ENCODE data around the gene RPL13. TPM values are rescaled to one million over a fixed set of nuclear protein-coding genes. Genes with fewer than 3 reads are reported as not detected.
"Not testable (repeated sequence)": the region's sequence is repeated elsewhere in the genome, so short reads cannot be mapped to it uniquely, and the experiment has no call there.

RPL13 gene
- total RNA-seq, 1 donor from 2014 or later: 4,854 TPM

DNA sequence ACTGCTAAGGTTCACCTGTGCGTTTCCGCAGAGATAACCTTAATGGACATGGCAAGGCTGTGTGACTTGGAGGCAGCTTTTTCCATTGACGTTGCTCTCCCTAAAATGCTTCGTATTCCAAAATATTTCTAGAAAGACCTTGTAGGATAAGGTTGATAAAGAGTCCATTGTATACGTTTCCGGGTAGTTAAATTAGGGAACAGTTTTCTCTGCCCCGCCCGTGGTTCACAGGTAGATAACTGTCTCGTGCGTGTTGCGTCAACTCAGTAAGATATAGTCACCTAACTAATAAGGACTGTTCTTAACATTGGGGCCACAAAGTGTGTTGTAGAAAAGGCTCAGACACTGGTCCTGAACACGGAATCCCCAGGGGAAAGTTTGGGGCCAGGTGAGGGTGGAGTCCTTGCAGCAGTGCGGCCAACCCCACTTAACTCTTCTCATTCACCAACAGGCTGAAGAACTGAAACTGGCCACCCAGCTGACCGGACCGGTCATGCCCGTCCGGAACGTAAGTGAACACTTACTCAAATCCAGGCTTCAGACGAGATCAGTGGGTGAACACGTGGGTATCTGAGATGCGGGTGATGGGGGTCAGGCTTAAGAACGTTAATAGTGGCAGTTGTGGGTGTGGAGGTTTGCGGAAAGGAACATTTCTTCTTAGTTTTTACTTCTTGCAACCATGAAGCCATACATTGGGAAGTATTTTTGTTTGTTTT lies 1.6 kb downstream of the RPL13 start:
- no peak for DNase-seq (ENCODE audit: extremely low read depth, low read depth, low spot score)

- no peak for DNase-seq (ENCODE audit: extremely low read depth, low read depth, low spot score)
Measured at GRCh38 chr16:89562939-89563338, 2.5 kb downstream of the RPL13 start.

- no peak for DNase-seq (ENCODE audit: extremely low read depth, low read depth, low spot score)
Measured at GRCh38 chr16:89563639-89564392, 3.3 kb downstream of the RPL13 start.

GRCh38 chr16:89564476-89565255 lies 4.2 kb downstream of the RPL13 start:
- DNase-seq (ENCODE audit: extremely low read depth, low read depth, low spot score): no peak

DNA sequence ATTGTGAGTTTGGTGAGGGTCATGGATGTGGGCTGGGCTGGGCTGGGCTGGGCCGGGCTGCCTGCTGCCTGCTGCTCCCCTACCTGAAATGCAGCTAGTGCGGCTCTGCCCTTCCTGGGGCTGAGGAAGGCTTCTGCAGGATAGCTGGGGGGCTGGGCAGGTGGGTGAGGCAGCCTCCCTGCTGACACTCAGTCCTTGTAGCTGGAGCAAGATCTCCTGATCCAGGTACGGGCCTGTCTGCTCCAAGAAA lies 4.7 kb downstream of the RPL13 start:
- no peak for DNase-seq (ENCODE audit: extremely low read depth, low read depth, low spot score)

DNA sequence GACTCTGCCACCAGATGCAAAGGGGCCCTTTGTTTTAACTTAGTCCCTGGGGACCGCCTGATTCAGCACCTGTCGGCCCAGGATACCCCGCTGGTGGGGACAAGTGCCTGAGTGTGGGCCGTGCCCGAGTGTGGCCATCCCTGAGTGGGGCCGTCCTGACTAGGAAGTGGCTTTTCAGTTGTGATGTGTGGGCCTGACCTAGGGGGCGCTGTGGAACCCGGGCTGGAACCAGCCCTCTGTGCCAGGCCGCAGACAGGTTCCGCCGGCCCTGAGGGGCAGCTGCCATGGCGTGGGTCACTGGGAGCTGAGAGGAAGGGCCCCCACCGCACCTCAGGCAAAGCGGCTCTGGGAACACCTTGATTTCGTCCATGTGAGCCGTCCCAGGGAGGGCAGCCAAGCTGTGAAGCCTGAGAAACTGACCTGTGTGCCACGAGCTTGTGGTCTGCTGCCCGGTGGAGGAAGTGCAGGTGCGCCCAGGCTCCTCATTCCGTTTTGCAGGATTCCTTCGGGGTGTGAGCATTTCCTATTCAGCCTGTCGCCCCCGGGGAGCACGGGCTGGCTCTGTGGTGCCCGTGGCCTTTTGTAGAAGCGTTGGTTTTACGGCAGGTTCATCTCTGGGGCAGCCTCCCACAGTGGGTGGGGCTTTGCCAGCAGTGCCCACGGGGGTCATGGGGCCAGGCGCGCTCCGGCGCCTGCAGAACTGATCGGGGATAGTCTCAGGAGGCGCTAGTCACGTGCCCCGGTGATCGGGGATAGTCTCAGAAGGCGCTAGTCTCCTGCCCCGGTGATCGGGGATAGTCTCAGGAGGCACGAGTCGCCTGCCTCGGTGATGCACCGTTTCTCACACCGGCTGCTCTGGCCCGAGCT lies 5.3 kb downstream of the RPL13 start:
- DNase-seq (ENCODE audit: extremely low read depth, low read depth, low spot score): no peak

- no peak for DNase-seq (ENCODE audit: extremely low read depth, low read depth, low spot score)
Measured at GRCh38 chr16:89567656-89568594, 7.4 kb downstream of the RPL13 start.

DNA sequence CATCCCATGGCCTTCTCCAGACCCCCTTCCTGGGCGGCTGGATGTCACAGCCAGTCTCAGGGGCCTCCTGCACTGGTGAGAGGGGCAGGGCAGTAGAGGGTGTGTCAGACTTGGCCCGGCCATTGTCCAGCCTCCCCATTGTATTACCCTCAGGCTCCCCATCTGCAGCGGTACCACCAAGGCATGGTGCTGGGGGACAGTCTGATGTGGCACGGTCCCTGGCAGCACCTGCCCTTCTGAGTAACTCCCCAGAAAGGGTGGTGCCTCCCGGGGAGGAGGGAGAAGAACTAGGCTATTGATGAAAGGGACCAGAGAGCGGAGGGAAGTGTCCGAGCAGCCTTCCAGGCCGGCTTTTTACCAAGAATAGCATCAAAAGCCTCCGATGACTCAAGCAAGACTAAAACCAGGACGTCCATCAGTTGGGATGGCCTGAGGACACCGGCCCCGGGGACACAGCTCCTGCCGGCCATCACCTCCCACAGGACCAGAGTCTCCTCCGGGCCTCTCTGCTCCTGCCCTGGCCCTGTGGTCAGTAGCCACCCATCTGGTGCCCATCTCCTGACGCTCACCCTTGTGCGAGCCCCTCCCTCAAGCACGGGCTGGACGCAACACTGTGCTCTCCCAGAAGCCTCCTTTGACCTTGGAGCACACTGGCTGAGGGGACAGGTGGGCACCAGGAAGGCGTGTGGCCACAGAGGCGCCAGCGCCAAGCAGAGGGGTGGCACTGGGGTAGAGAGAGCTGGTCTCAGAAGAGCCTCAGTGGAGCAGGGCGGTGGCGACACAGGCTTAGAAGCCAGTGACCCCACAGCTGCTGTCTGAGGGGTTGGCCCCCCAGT lies 9.2 kb downstream of the RPL13 start:
- DNase-seq (ENCODE audit: extremely low read depth, low read depth, low spot score): no peak

DNA sequence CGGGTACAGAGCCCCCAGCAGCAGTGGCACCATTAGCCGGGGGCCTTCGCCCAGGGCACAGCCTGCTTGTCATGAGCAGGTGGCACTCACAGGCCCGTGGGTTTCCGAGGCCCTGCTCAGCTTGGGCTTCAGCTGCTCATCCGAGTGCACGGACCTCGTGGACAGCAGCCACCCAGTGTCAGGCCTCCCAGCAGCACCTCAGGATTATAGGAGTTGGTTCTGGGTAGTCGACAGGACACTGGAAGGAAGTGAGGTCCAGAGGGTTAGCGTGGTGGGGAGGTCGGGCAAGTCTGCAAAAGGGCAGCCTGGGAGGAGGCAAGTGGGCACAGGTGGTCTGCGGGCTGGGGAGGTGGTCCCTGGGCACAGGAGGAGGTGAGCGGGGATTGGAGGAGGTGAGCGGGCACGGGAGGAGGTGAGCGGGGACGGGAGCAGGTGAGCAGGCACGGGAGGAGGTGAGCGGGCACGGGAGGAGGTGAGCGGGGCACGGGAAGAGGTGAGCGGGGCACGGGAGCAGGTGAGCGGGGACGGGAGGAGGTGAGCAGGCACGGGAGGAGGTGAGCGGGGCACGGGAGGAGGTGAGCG lies 10.0 kb downstream of the RPL13 start:
- no peak for DNase-seq (ENCODE audit: extremely low read depth, low read depth, low spot score)

DNA sequence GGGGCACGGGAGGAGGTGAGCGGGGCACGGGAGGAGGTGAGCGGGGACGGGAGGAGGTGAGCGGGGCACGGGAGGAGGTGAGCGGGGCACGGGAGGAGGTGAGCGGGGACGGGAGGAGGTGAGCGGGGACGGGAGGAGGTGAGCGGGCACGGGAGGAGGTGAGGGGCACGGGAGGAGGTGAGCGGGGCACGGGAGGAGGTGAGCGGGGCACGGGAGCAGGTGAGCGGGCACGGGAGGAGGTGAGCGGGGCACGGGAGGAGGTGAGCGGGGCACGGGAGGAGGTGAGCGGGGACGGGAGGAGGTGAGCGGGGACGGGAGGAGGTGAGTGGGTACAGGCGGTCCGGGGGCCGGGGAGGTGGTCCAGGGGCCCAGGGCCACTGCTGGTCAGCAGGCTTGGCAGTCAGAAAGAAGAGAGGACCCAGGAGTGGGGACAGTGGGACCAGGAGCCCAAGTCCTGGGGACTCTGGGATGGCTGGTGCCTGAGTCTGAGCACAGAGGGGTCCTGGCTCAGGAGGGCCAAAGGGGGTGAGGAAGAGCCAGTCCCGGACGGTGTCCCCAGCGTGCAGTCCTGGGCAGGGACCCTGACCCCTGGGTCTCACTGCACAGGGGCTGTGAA lies 10.6 kb downstream of the RPL13 start:
- DNase-seq (ENCODE audit: extremely low read depth, low read depth, low spot score): not testable (repeated sequence)

DNA sequence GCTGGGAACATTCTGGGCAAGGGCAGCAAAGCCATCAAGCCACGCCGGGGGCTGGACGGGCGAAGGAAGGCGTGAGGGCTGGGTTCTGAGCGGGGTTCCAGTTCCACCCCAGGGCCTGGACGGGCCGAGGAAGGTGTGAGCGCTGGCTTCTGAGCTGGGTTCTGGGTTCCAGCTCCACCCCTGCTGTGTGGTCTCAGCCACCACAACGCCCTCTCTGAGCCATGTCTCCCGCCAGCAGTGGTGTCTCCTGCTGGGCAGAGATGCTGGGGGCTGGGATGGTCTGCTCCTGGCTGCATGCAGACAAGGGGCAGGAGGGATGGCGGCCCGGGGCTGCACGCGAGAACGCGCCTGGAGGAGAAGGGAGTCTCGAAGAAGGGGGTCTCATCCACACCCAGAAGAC lies 11.2 kb downstream of the RPL13 start:
- no peak for DNase-seq (ENCODE audit: extremely low read depth, low read depth, low spot score)

- DNase-seq (ENCODE audit: extremely low read depth, low read depth, low spot score): no peak
Measured at GRCh38 chr16:89572073-89572484, 11.6 kb downstream of the RPL13 start.

DNA sequence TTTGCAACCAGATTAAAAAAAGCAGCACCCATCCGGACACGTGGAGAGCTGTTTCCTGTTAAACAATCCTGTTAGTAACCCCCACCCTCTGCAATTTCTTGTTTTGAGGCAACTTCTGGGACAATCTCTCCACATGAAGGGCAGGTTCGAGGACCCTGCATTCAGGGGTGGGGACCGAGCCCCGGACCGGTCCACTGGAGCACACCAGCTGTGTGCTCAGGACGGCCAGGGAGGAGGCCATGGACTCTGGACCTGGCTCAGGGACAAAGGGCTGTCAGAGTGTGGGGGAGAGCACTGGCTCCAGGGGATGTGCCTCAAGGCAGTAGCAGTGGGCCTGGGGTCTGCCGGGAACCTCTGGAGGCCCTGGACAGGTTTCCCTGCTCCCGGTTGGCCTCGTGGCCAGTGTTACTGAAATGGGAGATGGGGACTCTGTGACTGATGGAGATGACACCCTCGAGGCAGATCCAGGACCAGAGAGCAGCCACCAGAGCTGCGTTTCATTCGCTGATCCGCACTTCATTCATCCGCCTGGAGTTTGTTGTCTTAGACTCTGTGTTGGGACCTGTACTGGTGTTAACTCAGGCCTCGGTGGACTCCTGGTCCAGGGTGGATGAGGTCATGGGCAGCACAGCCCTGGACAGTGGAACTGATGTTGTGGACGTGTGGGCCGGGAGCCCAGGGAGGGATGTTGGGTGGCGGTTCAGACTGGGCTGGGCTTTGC lies 12.2 kb downstream of the RPL13 start:
- DNase-seq (ENCODE audit: extremely low read depth, low read depth, low spot score): no peak

DNA sequence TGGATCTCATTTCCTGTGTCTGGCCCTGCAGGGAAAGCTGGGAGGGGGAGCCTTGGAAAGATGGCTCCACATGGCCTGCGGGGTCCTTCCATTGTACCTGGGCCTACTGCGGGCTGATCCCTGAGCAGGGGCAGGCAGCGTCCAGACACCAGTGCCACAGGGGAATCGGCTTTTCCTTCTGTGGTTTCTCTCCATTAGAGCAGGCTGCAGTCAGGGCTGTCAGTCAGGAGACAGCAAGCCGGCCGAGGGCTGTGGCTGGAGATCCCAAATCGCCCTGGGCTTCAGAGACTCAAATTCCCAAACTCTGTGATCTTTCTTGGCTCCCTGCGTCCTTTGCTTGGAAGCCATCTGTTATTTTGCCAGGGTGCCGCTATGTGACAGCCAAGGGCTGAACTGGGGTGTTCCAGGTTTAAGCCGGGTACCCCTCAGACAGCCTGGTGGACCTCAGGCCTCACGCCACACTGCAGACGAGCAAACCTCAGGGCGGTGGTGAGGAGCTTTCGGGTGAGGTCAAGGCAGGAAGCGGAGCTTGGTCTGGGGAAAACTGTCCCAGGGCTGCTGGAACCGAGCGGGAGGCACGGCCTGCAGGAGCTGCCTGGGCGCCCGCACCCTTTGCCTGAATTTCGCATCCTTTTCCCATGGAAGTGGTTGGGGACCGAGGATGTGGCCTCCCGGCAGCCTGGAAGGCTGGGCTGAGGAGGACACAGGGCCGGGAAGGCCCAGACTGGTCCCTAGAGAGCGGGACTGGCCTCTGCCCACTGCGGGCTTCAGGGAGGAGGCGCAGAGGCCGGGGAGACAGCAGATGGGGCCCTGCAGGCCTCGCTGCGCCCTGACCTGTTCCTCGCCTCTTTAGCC lies 13.6 kb downstream of the RPL13 start:
- DNase-seq (ENCODE audit: extremely low read depth, low read depth, low spot score): no peak

- DNase-seq (ENCODE audit: extremely low read depth, low read depth, low spot score): no peak
Measured at GRCh38 chr16:89574681-89575246, 14.3 kb downstream of the RPL13 start.

Measured in glomerular endothelial cell (primary cell).